ENCODE results near the gene RYR2.

- TF ChIP-seq CTCF (IDR thresholded peaks at IDR 0.05) (no peak), EP300 (IDR thresholded peaks at IDR 0.05) (no peak)
Observed at GRCh38 chr1:237316352-237316751, 274.4 kb downstream of the RYR2 start.
